SU-DHL-6 (cell line): ENCODE measurements around the gene PLCL1.

Experiments used
- H2AFZ ChIP-seq: fragments of 200-600 bp; sonication (generic); 2 replicates; pipeline ENCODE4 v1.6.1; 2014; ENCODE audit warnings: low read depth, mild to moderate bottlenecking, moderate library complexity, mixed read lengths, antibody characterized with exemption, low read length; ENCODE audit not compliant: severe bottlenecking
- H3F3A ChIP-seq: fragments of 200-600 bp; shearing (Covaris generic); 2 replicates; pipeline ENCODE4 v1.6.0; 2016; ENCODE audit warnings: antibody characterized with exemption, mild to moderate bottlenecking; ENCODE audit not compliant: insufficient read depth
- H3K27ac ChIP-seq: fragments of 200-600 bp; sonication (generic); 2 replicates; pipeline ENCODE4 v1.5.1; 2016; ENCODE audit warnings: low read depth, mild to moderate bottlenecking, low read length, moderate library complexity, mixed read lengths
- H3K27me3 ChIP-seq: fragments of 200-600 bp; sonication (generic), shearing (Covaris generic); 2 replicates; pipeline ENCODE4 v1.6.0; 2014; ENCODE audit warnings: mild to moderate bottlenecking, low read length
- H3K36me3 ChIP-seq: fragments of 200-600 bp; sonication (generic); 2 replicates; pipeline ENCODE4 v1.6.1; 2014; ENCODE audit warnings: mild to moderate bottlenecking, low read length, mixed read lengths
- H3K4me2 ChIP-seq: fragments of 300-600, 200-600 bp; shearing (Covaris generic), sonication (generic); 2 replicates; pipeline ENCODE4 v1.6.0; 2014; ENCODE audit warnings: low read length, low read depth, mild to moderate bottlenecking; ENCODE audit not compliant: poor library complexity, severe bottlenecking
- H3K4me3 ChIP-seq: fragments of 200-600 bp; sonication (generic); 2 replicates; pipeline ENCODE4 v1.5.1; 2014; ENCODE audit warnings: antibody characterized with exemption, low read length, mild to moderate bottlenecking, mixed read lengths; ENCODE audit not compliant: insufficient read depth, poor library complexity, severe bottlenecking
- H3K79me2 ChIP-seq: fragments of 200-600 bp; sonication (generic); 2 replicates; pipeline ENCODE4 v1.6.1; 2014; ENCODE audit warnings: mild to moderate bottlenecking, low read length, moderate library complexity; ENCODE audit not compliant: insufficient read depth
- H3K9ac ChIP-seq: fragments of 200-600 bp; sonication (generic); 2 replicates; pipeline ENCODE4 v1.7.0; 2014; ENCODE audit warnings: mild to moderate bottlenecking, low read length
- H3K9me2 ChIP-seq: fragments of 200-600 bp; sonication (generic); replicated peaks from 2 replicates; pipeline ENCODE4 v1.6.1; 2014; ENCODE audit warnings: low read length; ENCODE audit not compliant: insufficient read depth
- H3K9me3 ChIP-seq: fragments of 200-600 bp; sonication (generic); 2 replicates; pipeline ENCODE4 v1.6.1; 2014; ENCODE audit warnings: low read length, mixed read lengths; ENCODE audit not compliant: insufficient read depth
- H4K20me1 ChIP-seq: fragments of 200-600 bp; sonication (generic); 2 replicates; pipeline ENCODE4 v1.6.1; 2014; ENCODE audit warnings: low read depth, mild to moderate bottlenecking, antibody characterized with exemption, low read length, moderate library complexity, mixed read lengths
- CTCF ChIP-seq: fragments of 200-600 bp; sonication (generic); IDR thresholded peaks from one replicate; pipeline ENCODE4 v1.5.1; 2017; ENCODE audit warnings: antibody characterized with exemption, mild to moderate bottlenecking, low read length, moderate library complexity; ENCODE audit not compliant: insufficient read depth, poor library complexity, severe bottlenecking
- EZH2phosphoT487 ChIP-seq: fragments of 200-600 bp; sonication (generic), shearing (Covaris generic); conservative IDR thresholded peaks from 2 replicates; pipeline ENCODE4 v1.6.1; 2018; ENCODE audit warnings: mild to moderate bottlenecking, antibody characterized with exemption, low read length, moderate library complexity, mixed read lengths

The PLCL1 gene

GRCh38 chr2:197869041-197869440 is 64.6 kb downstream of the PLCL1 start:
- H3K9me2 ChIP-seq, result no peaks in the 10 kb centered on the region
- H3K4me2 ChIP-seq, result no peak overlapping the region
- no peak overlapping the region for H3K27ac ChIP-seq

GRCh38 chr2:197869501-197870111 is 65.2 kb downstream of the PLCL1 start:
- H3K9me2 ChIP-seq, result no peaks in the 10 kb centered on the region
- no peak overlapping the region for H3K9ac ChIP-seq
- TF ChIP-seq CTCF (no peak), EZH2phosphoT487 (no peak)
- H3K27ac ChIP-seq, result no peak overlapping the region
- H3K36me3 ChIP-seq, result no peaks in the 10 kb centered on the region
- no peak overlapping the region for H3K4me2 ChIP-seq
- no peak overlapping the region for H3K4me3 ChIP-seq
- H3K79me2 ChIP-seq, result no peaks in the 10 kb centered on the region
- no peaks in the 10 kb centered on the region for H3K9me3 ChIP-seq
- H2AFZ ChIP-seq, result no peak overlapping the region
- H3F3A ChIP-seq, result no peaks in the 10 kb centered on the region
- no peaks in the 10 kb centered on the region for H4K20me1 ChIP-seq
- no peaks in the 10 kb centered on the region for H3K27me3 ChIP-seq

More at GRCh38 chr2:197869041-197869440, 64.6 kb downstream of the PLCL1 start:
- Histone ChIP-seq H3K36me3 (no peaks in the 10 kb centered on the region), H3K4me3 (no peak overlapping the region), H3K27me3 (no peaks in the 10 kb centered on the region), H3K9ac (no peak overlapping the region), H2AFZ (no peak overlapping the region), H3K9me3 (no peaks in the 10 kb centered on the region), H3F3A (no peaks in the 10 kb centered on the region), H4K20me1 (no peaks in the 10 kb centered on the region), H3K79me2 (no peaks in the 10 kb centered on the region)
- TF ChIP-seq CTCF, result no peak
- no peak for TF ChIP-seq EZH2phosphoT487

GRCh38 chr2:197870137-197870536 is 65.7 kb downstream of the PLCL1 start:
- no peaks in the 10 kb centered on the region for H3K79me2 ChIP-seq

More at GRCh38 chr2:197870137-197870536, 65.7 kb downstream of the PLCL1 start:
- Histone ChIP-seq H3K9ac (no peak overlapping the region), H3K4me2 (no peak overlapping the region), H3F3A (no peaks in the 10 kb centered on the region), H4K20me1 (no peaks in the 10 kb centered on the region), H3K9me2 (no peaks in the 10 kb centered on the region), H3K4me3 (no peak overlapping the region), H2AFZ (no peak overlapping the region), H3K27ac (no peak overlapping the region), H3K27me3 (no peaks in the 10 kb centered on the region), H3K9me3 (no peaks in the 10 kb centered on the region), H3K36me3 (no peaks in the 10 kb centered on the region)
- no peak for TF ChIP-seq CTCF
- no peak for TF ChIP-seq EZH2phosphoT487
